Esophagus muscularis mucosa (tissue), 4 donors: ENCODE measurements around the gene SNX9. TPM values are rescaled to one million over a fixed set of nuclear protein-coding genes. Genes with fewer than 3 reads are reported as not detected.

Source experiments
- DNase-seq: peaks from one replicate; pipeline ENCODE4 v3.0.0-alpha.2; 2017; ENCODE audit errors: extremely low spot score
- H3K27ac ChIP-seq, 4 donors: fragments of 200-600 bp; sonication (generic); replicated peaks in 1 of 4; 1 replicate in 3 of 4; 2 replicates in 1 of 4; pipeline ENCODE4 v1.5.1; 2016 to 2019; ENCODE audit warnings: mild to moderate bottlenecking in 1 of 4
- H3K27me3 ChIP-seq, 4 donors: fragments of 200-600 bp; sonication (generic); one replicate each; pipeline versions ENCODE4 v1.5.1 to v1.6.0; 2016 to 2019
- H3K36me3 ChIP-seq, 4 donors: fragments of 200-600 bp; sonication (generic); one replicate each; pipeline ENCODE4 v1.5.1; 2016 to 2019
- H3K4me1 ChIP-seq, 4 donors: fragments of 200-600 bp; sonication (generic); one replicate each; pipeline ENCODE4 v1.5.1; 2016 to 2019
- H3K4me3 ChIP-seq, 4 donors: fragments of 200-600 bp; sonication (generic); 1 replicate in 2 of 4; 2 replicates in 2 of 4; pipeline ENCODE4 v1.5.1; 2016 to 2019; ENCODE audit warnings: mild to moderate bottlenecking in 4 of 4, moderate library complexity in 1 of 4
- H3K9me3 ChIP-seq, 4 donors: fragments of 200-600 bp; sonication (generic); 1 replicate in 3 of 4; 2 replicates in 1 of 4; pipeline ENCODE4 v1.5.1; 2016 to 2019
- CTCF ChIP-seq, 3 experiments: fragments of 200-600 bp in 2 of 3; fragments of 450-650 bp in 1 of 3; sonication (generic) in 2 of 3; IDR thresholded peaks; one replicate each; pipeline ENCODE4 v1.5.1; 2017 to 2019; ENCODE audit warnings: antibody characterized with exemption in 3 of 3, mild to moderate bottlenecking in 2 of 3, moderate library complexity in 1 of 3
- EP300 ChIP-seq: sonication (generic); formaldehyde crosslinking; IDR thresholded peaks from one replicate; pipeline ENCODE4 v1.6.1; 2017; ENCODE audit warnings: antibody characterized with exemption
- POLR2A ChIP-seq: fragments of 450-650 bp; IDR thresholded peaks from one replicate; pipeline ENCODE4 v1.6.1; 2017; ENCODE audit warnings: antibody characterized with exemption, moderate library complexity, mild to moderate bottlenecking, low read depth
- POLR2AphosphoS5 ChIP-seq, 2 donors: sonication (generic); formaldehyde crosslinking; IDR thresholded peaks; one replicate each; pipeline ENCODE4 v1.6.1; 2017; ENCODE audit warnings: antibody characterized with exemption in 2 of 2
- WGBS: methylation state at CpG from one replicate; pipeline ENCODE4 v1.1.5; 2018; 5-methylcytosine and 5-hydroxymethylcytosine counted together
- intact Hi-C: fragments of 100-400 bp; cut with DNase I; formaldehyde crosslinking; loops from one replicate; pipeline ENCODE4 v1.15.1; 2023
- total RNA-seq, 4 donors: library from RNA; depleted of rRNA; stranded (reverse); fragments of >200 nt; gene quantifications; one replicate each; pipeline versions ENCODE4 v1.1.0 to v1.2.1, GENCODE V29; 2016

The SNX9 gene
- total RNA-seq, 4 donors from 2014 or later: 78.1 to 94.7 (median 85.1) TPM

- 98% methylated on average over 4 of the region's 4 CpGs for WGBS
- Histone ChIP-seq H3K9me3 (peaks cover 0 to 2% (median 0%) of the 10 kb centered on the region in 4 donors), H3K4me1 (no peaks in the 10 kb centered on the region), H3K27ac (no peak overlapping the region), H3K4me3 (no peak overlapping the region), H3K27me3 (peaks cover 0 to 18% (median 0%) of the 10 kb centered on the region in 4 donors), H3K36me3 (no peaks in the 10 kb centered on the region)
- TF ChIP-seq CTCF (IDR thresholded peaks at IDR 0.05): no peak
- intact Hi-C loops: no loop called here
- DNase-seq: no peak
These were observed 45.7 kb upstream of the SNX9 start for GRCh38 chr6:157777344-157777743.

- no peaks in the 10 kb centered on the region for H3K4me1 ChIP-seq
- WGBS: 84% methylated on average over 4 of the region's 4 CpGs
- peaks cover 0 to 4% (median 0%) of the 10 kb centered on the region in 4 donors for H3K27me3 ChIP-seq
- peaks cover 0 to 2% (median 0%) of the 10 kb centered on the region in 4 donors for H3K9me3 ChIP-seq
- H3K4me3 ChIP-seq: no peak overlapping the region
- H3K36me3 ChIP-seq: no peaks in the 10 kb centered on the region
- TF ChIP-seq CTCF (IDR thresholded peaks at IDR 0.05) (no peak), POLR2AphosphoS5 (IDR thresholded peaks at IDR 0.05) (no peak), EP300 (no peak), POLR2A (no peak)
- DNase-seq: no peak
- no peak overlapping the region for H3K27ac ChIP-seq
- intact Hi-C loops: no loop called here
These were observed 44.3 kb upstream of the SNX9 start for GRCh38 chr6:157778719-157779118.

GRCh38 chr6:157779705-157780604, 43.1 kb upstream of the SNX9 start:
- 76% methylated on average over 9 of the region's 9 CpGs for WGBS
- no peaks in the 10 kb centered on the region for H3K36me3 ChIP-seq
- intact Hi-C loops: no loop called here
- TF ChIP-seq EP300 (no peak), POLR2AphosphoS5 (IDR thresholded peaks at IDR 0.05) (no peak), POLR2A (no peak), CTCF (IDR thresholded peaks at IDR 0.05) (no peak)
- H3K27me3 ChIP-seq: no peaks in the 10 kb centered on the region
- no peak overlapping the region for H3K27ac ChIP-seq
- no peaks in the 10 kb centered on the region for H3K4me1 ChIP-seq
- no peak overlapping the region for H3K4me3 ChIP-seq
- no peak for DNase-seq
- peaks cover 0 to 2% (median 0%) of the 10 kb centered on the region in 4 donors for H3K9me3 ChIP-seq

GRCh38 chr6:157785636-157786035, 37.4 kb upstream of the SNX9 start:
- DNase-seq: no peak
- H3K9me3 ChIP-seq: no peaks in the 10 kb centered on the region
- H3K4me3 ChIP-seq: no peak overlapping the region
- H3K4me1 ChIP-seq: peaks cover 0 to 1% (median 0%) of the 10 kb centered on the region in 4 donors
- no peak overlapping the region for H3K27ac ChIP-seq
- WGBS: 100% methylated on average over 1 of the region's 1 CpG
- no peaks in the 10 kb centered on the region for H3K27me3 ChIP-seq
- TF ChIP-seq POLR2AphosphoS5 (IDR thresholded peaks at IDR 0.05): no peak
- TF ChIP-seq EP300: no peak
- no peak for TF ChIP-seq CTCF (IDR thresholded peaks at IDR 0.05)
- TF ChIP-seq POLR2A: no peak
- intact Hi-C loops: no loop called here
- no peaks in the 10 kb centered on the region for H3K36me3 ChIP-seq
